ENCODE results near the gene MAGED1. TPM values are rescaled to one million over a fixed set of nuclear protein-coding genes. Genes with fewer than 3 reads are reported as not detected.

The MAGED1 gene
- total RNA-seq, 1 donor from 2014 or later, result 28.9 TPM

DNA sequence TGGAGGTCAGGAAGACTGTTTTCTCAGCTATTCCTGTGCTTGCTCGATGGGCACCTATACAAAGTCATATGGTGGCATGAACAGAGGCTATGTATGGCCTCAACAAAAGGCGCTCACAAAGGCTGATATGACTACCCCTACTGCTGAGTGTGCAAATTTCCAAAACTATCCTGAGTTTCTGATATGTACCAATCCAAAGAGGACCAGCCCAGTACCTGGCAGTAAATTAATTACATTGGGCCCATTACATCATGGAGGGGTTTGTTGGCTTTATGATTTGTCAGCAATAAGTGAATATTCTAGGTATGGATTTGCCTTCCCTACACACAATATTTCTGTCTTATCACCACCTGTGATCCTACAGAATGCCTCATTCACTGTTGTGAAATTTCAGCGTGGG lies 12.3 kb downstream of the MAGED1 start:
- H3K9me3 Mint-ChIP-seq, result no peaks in the 10 kb centered on the region
- TF ChIP-seq, protein P1, sequence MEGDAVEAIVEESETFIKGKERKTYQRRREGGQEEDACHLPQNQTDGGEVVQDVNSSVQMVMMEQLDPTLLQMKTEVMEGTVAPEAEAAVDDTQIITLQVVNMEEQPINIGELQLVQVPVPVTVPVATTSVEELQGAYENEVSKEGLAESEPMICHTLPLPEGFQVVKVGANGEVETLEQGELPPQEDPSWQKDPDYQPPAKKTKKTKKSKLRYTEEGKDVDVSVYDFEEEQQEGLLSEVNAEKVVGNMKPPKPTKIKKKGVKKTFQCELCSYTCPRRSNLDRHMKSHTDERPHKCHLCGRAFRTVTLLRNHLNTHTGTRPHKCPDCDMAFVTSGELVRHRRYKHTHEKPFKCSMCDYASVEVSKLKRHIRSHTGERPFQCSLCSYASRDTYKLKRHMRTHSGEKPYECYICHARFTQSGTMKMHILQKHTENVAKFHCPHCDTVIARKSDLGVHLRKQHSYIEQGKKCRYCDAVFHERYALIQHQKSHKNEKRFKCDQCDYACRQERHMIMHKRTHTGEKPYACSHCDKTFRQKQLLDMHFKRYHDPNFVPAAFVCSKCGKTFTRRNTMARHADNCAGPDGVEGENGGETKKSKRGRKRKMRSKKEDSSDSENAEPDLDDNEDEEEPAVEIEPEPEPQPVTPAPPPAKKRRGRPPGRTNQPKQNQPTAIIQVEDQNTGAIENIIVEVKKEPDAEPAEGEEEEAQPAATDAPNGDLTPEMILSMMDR (IDR thresholded peaks at IDR 0.05), result no peak
- no peak for ATAC-seq (ENCODE audit: low read depth)
- no peak overlapping the region for H3K4me3 Mint-ChIP-seq
- ChIA-PET POLR2A (no interaction called here), CTCF (no interaction called here)
- H3K4me1 Mint-ChIP-seq, result no peaks in the 10 kb centered on the region
- no peak for DNase-seq
- peaks cover 20% of the 10 kb centered on the region for H3K36me3 Mint-ChIP-seq (ENCODE audit: low read depth)
- no peak overlapping the region for H3K27ac Mint-ChIP-seq
- no peaks in the 10 kb centered on the region for H3K27me3 Mint-ChIP-seq
- intact Hi-C loops (cut with micrococcal nuclease), result no loop called here

DNA sequence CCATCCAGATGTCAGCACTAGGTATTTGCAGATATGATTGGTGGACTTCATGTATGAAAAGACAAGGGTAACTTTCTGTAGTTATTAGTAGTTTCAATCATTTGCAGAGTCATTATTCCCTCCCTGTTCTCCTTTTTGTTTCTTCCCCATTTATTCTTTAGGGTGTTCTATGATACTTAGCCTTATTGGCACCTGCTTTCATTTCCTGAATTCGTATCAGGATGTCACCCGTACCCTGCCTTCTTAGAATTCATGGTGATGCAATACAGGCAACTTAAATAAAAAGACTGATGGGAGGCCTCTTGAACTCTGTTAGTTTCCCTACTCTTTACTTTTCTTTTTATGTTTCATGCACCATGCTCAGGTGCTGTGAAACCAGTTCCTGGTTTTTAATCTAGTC lies 24.2 kb downstream of the MAGED1 start:
- ChIA-PET POLR2A (no interaction called here), CTCF (no interaction called here)
- intact Hi-C loops (cut with micrococcal nuclease), result no loop called here
- Mint-ChIP-seq H3K36me3 (ENCODE audit: low read depth) (no peaks in the 10 kb centered on the region), H3K4me1 (peaks cover 6% of the 10 kb centered on the region), H3K27me3 (peaks cover 7% of the 10 kb centered on the region), H3K4me3 (no peak overlapping the region), H3K27ac (no peak overlapping the region), H3K9me3 (no peaks in the 10 kb centered on the region)
- ATAC-seq (ENCODE audit: low read depth) (no peak), DNase-seq (no peak)
- TF ChIP-seq, protein P1 (IDR thresholded peaks at IDR 0.05), result no peak

DNA sequence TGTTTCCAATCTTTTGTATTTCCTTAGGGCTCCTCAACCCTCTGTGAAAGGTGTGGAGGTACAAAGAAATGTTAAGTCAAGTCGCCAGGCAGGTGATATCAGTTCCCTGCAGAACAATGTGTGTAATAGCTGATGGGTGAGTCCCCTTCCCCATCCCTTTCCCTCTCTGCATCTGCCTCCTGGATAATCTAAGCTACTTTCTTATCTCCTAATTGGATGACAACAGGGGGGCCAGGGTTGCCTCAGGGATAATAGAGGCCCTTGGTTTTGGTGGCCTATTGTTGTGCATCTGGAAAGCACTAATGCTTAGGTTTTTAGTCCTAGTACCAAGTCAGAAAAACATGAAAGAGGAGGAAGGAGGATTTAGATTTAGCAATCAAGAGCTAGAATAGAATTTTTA lies 29.1 kb downstream of the MAGED1 start:
- Mint-ChIP-seq H3K4me1 (peaks cover 4% of the 10 kb centered on the region), H3K36me3 (ENCODE audit: low read depth) (no peaks in the 10 kb centered on the region), H3K9me3 (no peaks in the 10 kb centered on the region), H3K27ac (no peak overlapping the region), H3K27me3 (peaks cover 7% of the 10 kb centered on the region), H3K4me3 (no peak overlapping the region)
- ChIA-PET POLR2A (no interaction called here), CTCF (no interaction called here)
- TF ChIP-seq, protein P1 (IDR thresholded peaks at IDR 0.05), result no peak
- DNase-seq, result no peak
- no peak for ATAC-seq (ENCODE audit: low read depth)
- intact Hi-C loops (cut with micrococcal nuclease), result no loop called here

DNA sequence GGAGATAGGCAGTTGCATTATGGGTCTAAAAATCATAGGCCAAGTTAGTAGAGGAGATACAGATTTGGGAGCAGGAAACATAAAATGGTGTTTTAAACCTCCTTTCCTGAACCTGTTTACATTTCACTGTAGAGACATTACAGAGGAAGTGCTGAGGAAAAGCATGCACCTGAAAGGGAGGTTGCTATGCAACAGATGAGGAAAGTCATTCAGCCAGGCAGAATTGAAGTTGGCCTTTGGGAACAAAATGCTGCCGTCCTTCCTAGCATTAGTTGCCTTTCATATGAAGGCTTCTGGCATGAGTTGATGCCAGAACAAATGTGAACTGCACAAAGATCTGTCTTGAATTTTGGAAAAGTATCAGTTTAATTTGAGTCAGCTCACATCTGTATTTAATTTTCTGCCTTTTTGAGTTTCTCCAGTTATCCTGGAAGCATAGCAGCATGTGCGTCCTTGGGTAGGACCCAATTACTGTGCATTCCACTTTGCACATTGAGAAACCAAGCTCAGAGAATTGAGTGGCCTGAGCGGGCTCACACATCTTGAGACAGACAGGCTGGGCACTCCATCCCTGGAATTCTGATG lies 38.2 kb downstream of the MAGED1 start:
- intact Hi-C loops (cut with micrococcal nuclease), result no loop called here
- H3K27ac Mint-ChIP-seq, result no peak overlapping the region
- ATAC-seq (ENCODE audit: low read depth) (no peak), DNase-seq (no peak)
- H3K4me1 Mint-ChIP-seq, result no peaks in the 10 kb centered on the region
- ChIA-PET CTCF (no interaction called here), POLR2A (no interaction called here)
- TF ChIP-seq, protein P1 (IDR thresholded peaks at IDR 0.05), result no peak
- H3K36me3 Mint-ChIP-seq (ENCODE audit: low read depth), result no peaks in the 10 kb centered on the region
- H3K27me3 Mint-ChIP-seq, result no peaks in the 10 kb centered on the region
- no peak overlapping the region for H3K4me3 Mint-ChIP-seq
- no peaks in the 10 kb centered on the region for H3K9me3 Mint-ChIP-seq

Other genes with a start within 250 kb of the MAGED1 start
- not detected in 2 replicates for gene CENPVL2, start 210.8 kb upstream of the MAGED1 start, total RNA-seq
- gene CENPVL1, start 183.1 kb upstream of the MAGED1 start, total RNA-seq, result not detected in 2 replicates
- gene GSPT2, start 150.2 kb upstream of the MAGED1 start, total RNA-seq, result 12.9 and 13.9 TPM in 2 replicates
- 3.3 and 5.0 TPM in 2 replicates for gene MAGED4B, start 175.6 kb downstream of the MAGED1 start, total RNA-seq

Data from activated B cell treated with CpG ODN at 0.5 μM for 24 hours (primary cell).